ENCODE results near the gene ARL13A. TPM values are rescaled to one million over a fixed set of nuclear protein-coding genes. Genes with fewer than 3 reads are reported as not detected.

ARL13A gene
- total RNA-seq (not detected), polyA plus RNA-seq (not detected)

- no peaks in the 10 kb centered on the region for H3K9me3 ChIP-seq (ENCODE audit: low read length)
- no peak within 1 kb of the TSS for H3K27ac ChIP-seq (ENCODE audit: low read depth, low read length)
- H3K27me3 Mint-ChIP-seq: no peaks in the 10 kb centered on the region
- no peaks in the 10 kb centered on the region for H3K27me3 ChIP-seq (ENCODE audit: insufficient read depth, low read length, poor library complexity, severe bottlenecking)
- no peaks in the 10 kb centered on the region for H3K36me3 ChIP-seq (ENCODE audit: insufficient read depth, low read length)
- H3K27ac Mint-ChIP-seq: peak within 1 kb of the TSS in 1 of 8 donors; percentile 43
- H3K4me1 Mint-ChIP-seq: no peaks in the 10 kb centered on the region
- no peaks in the 10 kb centered on the region for H3K4me1 ChIP-seq (ENCODE audit: insufficient read depth, low read length)
- ChIA-PET CTCF (no interaction called here), POLR2A (no interaction called here)
- no peak within 1 kb of the TSS for H3K4me3 Mint-ChIP-seq
- H3K4me3 ChIP-seq (ENCODE audit: low read length): no peak within 1 kb of the TSS
- H3K9me3 Mint-ChIP-seq: no peaks in the 10 kb centered on the region
- H3K36me3 Mint-ChIP-seq: peaks cover 0 to 2% (median 0%) of the 10 kb centered on the region in 3 donors
- no peak for DNase-seq
Observed at GRCh38 chrX:100969408-100969807, at the start of gene ARL13A. ARL13A (plus strand) TSS chrX:100969708; CDS start chrX:100973690, 3,982 bp downstream.

- H3K36me3 Mint-ChIP-seq: peaks cover 0 to 2% (median 0%) of the 10 kb centered on the region in 3 donors
- no peaks in the 10 kb centered on the region for H3K9me3 ChIP-seq (ENCODE audit: low read length)
- no peaks in the 10 kb centered on the region for H3K36me3 ChIP-seq (ENCODE audit: insufficient read depth, low read length)
- H3K27me3 ChIP-seq (ENCODE audit: insufficient read depth, low read length, poor library complexity, severe bottlenecking): no peaks in the 10 kb centered on the region
- H3K4me1 Mint-ChIP-seq: peaks cover 1 to 10% (median 3%) of the 10 kb centered on the region in 3 donors
- no peak overlapping the region for H3K4me3 Mint-ChIP-seq
- CTCF ChIA-PET: no interaction called here
- H3K27ac Mint-ChIP-seq: no peak overlapping the region
- H3K4me3 ChIP-seq (ENCODE audit: low read length): no peak overlapping the region
- no peaks in the 10 kb centered on the region for H3K9me3 Mint-ChIP-seq
- peaks cover 0 to 2% of the 10 kb centered on the region in 2 donors for H3K27me3 Mint-ChIP-seq
- no peak overlapping the region for H3K27ac ChIP-seq (ENCODE audit: low read depth, low read length)
- POLR2A ChIA-PET: no interaction called here
- peak in 1 of 5 donors; percentile 6 for DNase-seq
- H3K4me1 ChIP-seq (ENCODE audit: insufficient read depth, low read length): peaks cover 5% of the 10 kb centered on the region
Observed at GRCh38 chrX:100924375-100924774, 45.1 kb upstream of the ARL13A start.

GRCh38 chrX:100926453-100926852 is 43.1 kb upstream of the ARL13A start:
- CTCF ChIA-PET: no interaction called here
- Mint-ChIP-seq H3K4me3 (peak overlapping the region in 1 of 7 donors; percentile 57), H3K27me3 (peaks cover 4 to 8% of the 10 kb centered on the region in 2 donors), H3K27ac (no peak overlapping the region), H3K9me3 (no peaks in the 10 kb centered on the region), H3K4me1 (peaks cover 6 to 16% (median 7%) of the 10 kb centered on the region in 3 donors), H3K36me3 (peaks cover 0 to 2% (median 0%) of the 10 kb centered on the region in 3 donors)
- H3K36me3 ChIP-seq (ENCODE audit: insufficient read depth, low read length): no peaks in the 10 kb centered on the region
- H3K4me1 ChIP-seq (ENCODE audit: insufficient read depth, low read length): peaks cover 11% of the 10 kb centered on the region
- H3K4me3 ChIP-seq (ENCODE audit: low read length): no peak overlapping the region
- no peak overlapping the region for H3K27ac ChIP-seq (ENCODE audit: low read depth, low read length)
- POLR2A ChIA-PET: no interaction called here
- no peaks in the 10 kb centered on the region for H3K9me3 ChIP-seq (ENCODE audit: low read length)
- H3K27me3 ChIP-seq (ENCODE audit: insufficient read depth, low read length, poor library complexity, severe bottlenecking): no peaks in the 10 kb centered on the region
- DNase-seq: no peak

GRCh38 chrX:100928660-100929613 is 40.6 kb upstream of the ARL13A start, which contains the start of gene XKRX:
XKRX (minus strand) TSS chrX:100928917; CDS start chrX:100928304, 613 bp downstream.
- peak within 1 kb of the TSS in 5 of 8 donors; percentile 38 to 83 (median 64) for H3K27ac Mint-ChIP-seq
- peak in 3 of 5 donors; percentile 4 to 51 (median 50) for DNase-seq
- Histone ChIP-seq H3K27me3 (ENCODE audit: insufficient read depth, low read length, poor library complexity, severe bottlenecking) (no peaks in the 10 kb centered on the region), H3K36me3 (ENCODE audit: insufficient read depth, low read length) (no peaks in the 10 kb centered on the region), H3K27ac (ENCODE audit: low read depth, low read length) (no peak within 1 kb of the TSS), H3K4me1 (ENCODE audit: insufficient read depth, low read length) (peaks cover 11% of the 10 kb centered on the region), H3K9me3 (ENCODE audit: low read length) (no peaks in the 10 kb centered on the region), H3K4me3 (ENCODE audit: low read length) (peak within 1 kb of the TSS; percentile 43)
- H3K4me3 Mint-ChIP-seq: peak within 1 kb of the TSS; percentile 78 to 92 (median 89)
- peaks cover 6 to 16% (median 7%) of the 10 kb centered on the region in 3 donors for H3K4me1 Mint-ChIP-seq
- no peaks in the 10 kb centered on the region for H3K9me3 Mint-ChIP-seq
- peaks cover 7 to 16% of the 10 kb centered on the region in 2 donors for H3K27me3 Mint-ChIP-seq
- H3K36me3 Mint-ChIP-seq: peaks cover 0 to 2% (median 0%) of the 10 kb centered on the region in 3 donors
- ChIA-PET POLR2A (no interaction called here), CTCF (no interaction called here)

GRCh38 chrX:100931218-100931924 is 38.1 kb upstream of the ARL13A start:
- DNase-seq: no peak
- Histone ChIP-seq H3K27me3 (ENCODE audit: insufficient read depth, low read length, poor library complexity, severe bottlenecking) (no peaks in the 10 kb centered on the region), H3K27ac (ENCODE audit: low read depth, low read length) (no peak overlapping the region), H3K9me3 (ENCODE audit: low read length) (no peaks in the 10 kb centered on the region), H3K4me1 (ENCODE audit: insufficient read depth, low read length) (peaks cover 6% of the 10 kb centered on the region), H3K4me3 (ENCODE audit: low read length) (no peak overlapping the region), H3K36me3 (ENCODE audit: insufficient read depth, low read length) (no peaks in the 10 kb centered on the region)
- Mint-ChIP-seq H3K4me3 (peak overlapping the region in 2 of 7 donors; percentile 4 to 51), H3K27me3 (peaks cover 11 to 18% of the 10 kb centered on the region in 2 donors), H3K9me3 (no peaks in the 10 kb centered on the region), H3K4me1 (peaks cover 6 to 16% (median 7%) of the 10 kb centered on the region in 3 donors), H3K27ac (no peak overlapping the region), H3K36me3 (peaks cover 0 to 2% (median 0%) of the 10 kb centered on the region in 3 donors)
- ChIA-PET CTCF (no interaction called here), POLR2A (no interaction called here)

DNA sequence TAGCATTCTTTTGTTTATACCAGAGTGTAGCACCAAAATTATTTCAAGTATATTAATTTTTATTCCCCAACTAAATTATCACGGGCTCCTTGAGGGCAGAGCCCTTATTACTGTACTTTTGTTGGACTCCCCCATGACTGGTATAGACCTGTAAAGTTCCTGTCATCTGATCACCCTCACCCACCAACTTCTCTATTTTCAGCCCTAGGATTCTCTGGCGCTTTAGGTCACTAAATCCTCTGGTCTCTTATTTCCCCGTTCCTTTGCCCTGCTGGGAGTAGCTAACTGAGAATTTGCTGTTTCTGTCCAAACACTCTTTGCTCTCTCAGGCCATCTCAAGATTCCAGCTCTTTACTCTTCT is 37.6 kb upstream of the ARL13A start:
- Histone ChIP-seq H3K27me3 (ENCODE audit: insufficient read depth, low read length, poor library complexity, severe bottlenecking) (no peaks in the 10 kb centered on the region), H3K4me3 (ENCODE audit: low read length) (no peak overlapping the region), H3K27ac (ENCODE audit: low read depth, low read length) (no peak overlapping the region), H3K36me3 (ENCODE audit: insufficient read depth, low read length) (no peaks in the 10 kb centered on the region), H3K9me3 (ENCODE audit: low read length) (no peaks in the 10 kb centered on the region), H3K4me1 (ENCODE audit: insufficient read depth, low read length) (peaks cover 6% of the 10 kb centered on the region)
- Mint-ChIP-seq H3K36me3 (peaks cover 0 to 2% (median 0%) of the 10 kb centered on the region in 3 donors), H3K27me3 (peaks cover 11 to 18% of the 10 kb centered on the region in 2 donors), H3K4me3 (no peak overlapping the region), H3K9me3 (no peaks in the 10 kb centered on the region), H3K4me1 (peaks cover 6 to 16% (median 7%) of the 10 kb centered on the region in 3 donors), H3K27ac (no peak overlapping the region)
- CTCF ChIA-PET: no interaction called here
- POLR2A ChIA-PET: no interaction called here
- no peak for DNase-seq

DNA sequence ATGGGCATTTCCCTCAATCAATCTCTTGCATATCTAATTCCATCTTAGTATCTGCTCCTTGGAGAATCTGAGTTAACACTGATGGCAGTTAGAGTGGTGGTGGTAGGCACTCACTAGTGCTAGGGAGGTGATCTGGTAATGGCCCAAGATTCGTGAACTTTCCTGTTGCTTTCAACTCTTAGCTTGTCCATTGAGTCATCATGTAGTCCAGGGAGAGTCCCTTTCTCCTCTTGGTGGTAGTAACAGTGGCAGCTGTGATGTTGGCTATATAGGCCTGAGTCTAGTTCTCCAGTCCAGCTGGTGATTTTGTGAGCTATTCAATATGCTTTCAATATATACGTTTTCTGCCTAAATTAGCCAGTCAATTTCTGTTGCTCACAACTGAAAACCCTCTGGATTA is 33.7 kb upstream of the ARL13A start:
- Mint-ChIP-seq H3K4me3 (no peak overlapping the region), H3K27ac (no peak overlapping the region), H3K27me3 (peaks cover 11 to 14% of the 10 kb centered on the region in 2 donors), H3K36me3 (peaks cover 0 to 2% (median 0%) of the 10 kb centered on the region in 3 donors), H3K4me1 (peaks cover 3 to 7% (median 3%) of the 10 kb centered on the region in 3 donors), H3K9me3 (no peaks in the 10 kb centered on the region)
- Histone ChIP-seq H3K9me3 (ENCODE audit: low read length) (no peaks in the 10 kb centered on the region), H3K27ac (ENCODE audit: low read depth, low read length) (no peak overlapping the region), H3K36me3 (ENCODE audit: insufficient read depth, low read length) (no peaks in the 10 kb centered on the region), H3K4me1 (ENCODE audit: insufficient read depth, low read length) (peaks cover 3% of the 10 kb centered on the region), H3K27me3 (ENCODE audit: insufficient read depth, low read length, poor library complexity, severe bottlenecking) (no peaks in the 10 kb centered on the region), H3K4me3 (ENCODE audit: low read length) (no peak overlapping the region)
- ChIA-PET POLR2A (no interaction called here), CTCF (no interaction called here)
- DNase-seq: no peak

GRCh38 chrX:100939333-100939732 is 30.2 kb upstream of the ARL13A start:
- no peaks in the 10 kb centered on the region for H3K9me3 Mint-ChIP-seq
- Histone ChIP-seq H3K27me3 (ENCODE audit: insufficient read depth, low read length, poor library complexity, severe bottlenecking) (no peaks in the 10 kb centered on the region), H3K27ac (ENCODE audit: low read depth, low read length) (no peak overlapping the region), H3K4me1 (ENCODE audit: insufficient read depth, low read length) (peaks cover 3% of the 10 kb centered on the region), H3K9me3 (ENCODE audit: low read length) (no peaks in the 10 kb centered on the region), H3K4me3 (ENCODE audit: low read length) (no peak overlapping the region), H3K36me3 (ENCODE audit: insufficient read depth, low read length) (no peaks in the 10 kb centered on the region)
- peaks cover under 1 to 2% of the 10 kb centered on the region in 2 donors for H3K27me3 Mint-ChIP-seq
- no peak overlapping the region for H3K4me3 Mint-ChIP-seq
- peak overlapping the region in 2 of 8 donors; percentile 48 to 50 for H3K27ac Mint-ChIP-seq
- DNase-seq: peak in 1 of 5 donors; percentile 13
- H3K36me3 Mint-ChIP-seq: peaks cover 0 to 2% (median 0%) of the 10 kb centered on the region in 3 donors
- ChIA-PET CTCF (no interaction called here), POLR2A (no interaction called here)
- peaks cover 3 to 7% (median 3%) of the 10 kb centered on the region in 3 donors for H3K4me1 Mint-ChIP-seq

Data from CD8-positive, alpha-beta memory T cell (primary cell).